Endothelial cell (in vitro differentiated cells): ENCODE results near the gene HECTD1. TPM values are rescaled to one million over a fixed set of nuclear protein-coding genes. Genes with fewer than 3 reads are reported as not detected.

ENCODE experiments used
- DNase-seq: peaks from one replicate; pipeline ENCODE4 v3.0.0; 2021; ENCODE audit warnings: low spot score
- H3K27ac Mint-ChIP-seq: one replicate; pipeline ENCODE4 v1.8.0; 2021; ENCODE audit warnings: mixed read lengths, inconsistent platforms; ENCODE audit not compliant: unreplicated experiment
- H3K27me3 Mint-ChIP-seq: one replicate; pipeline ENCODE4 v1.8.0; 2021; ENCODE audit warnings: mild to moderate bottlenecking, moderate library complexity, mixed read lengths, inconsistent platforms; ENCODE audit not compliant: unreplicated experiment
- H3K36me3 Mint-ChIP-seq: one replicate; pipeline ENCODE4 v1.8.0; 2021; ENCODE audit warnings: mild to moderate bottlenecking, low read depth, mixed read lengths, inconsistent platforms; ENCODE audit not compliant: unreplicated experiment
- H3K4me1 Mint-ChIP-seq: one replicate; pipeline ENCODE4 v1.8.0; 2021; ENCODE audit warnings: mild to moderate bottlenecking, mixed read lengths, inconsistent platforms; ENCODE audit not compliant: unreplicated experiment
- H3K4me3 Mint-ChIP-seq: one replicate; pipeline ENCODE4 v1.8.0; 2021; ENCODE audit warnings: mild to moderate bottlenecking, mixed read lengths, inconsistent platforms; ENCODE audit not compliant: unreplicated experiment
- H3K9me3 Mint-ChIP-seq: one replicate; pipeline ENCODE4 v1.8.0; 2021; ENCODE audit warnings: mixed read lengths, inconsistent platforms; ENCODE audit not compliant: unreplicated experiment
- total RNA-seq: library from RNA; stranded (reverse); fragmentation: NEBNext Ultra II Directional; extraction: Animal tissue kit (Norgen Biotek cat#: 25700); gene quantifications from one replicate; pipeline ENCODE4 v1.2.1, GENCODE V29; 2021; ENCODE audit not compliant: unreplicated experiment
- TF ChIP-seq, protein P1 (sequence below): fragments of 200-600 bp; sonication (generic); IDR thresholded peaks from one replicate; pipeline ENCODE4 v1.5.0; 2021; ENCODE audit warnings: antibody characterized with exemption; ENCODE audit not compliant: unreplicated experiment

HECTD1 gene
- total RNA-seq, 1 donor from 2014 or later, result 222 TPM

- Mint-ChIP-seq H3K27ac (no peak overlapping the region), H3K36me3 (no peaks in the 10 kb centered on the region), H3K27me3 (peaks cover 2% of the 10 kb centered on the region), H3K9me3 (no peaks in the 10 kb centered on the region), H3K4me3 (no peak overlapping the region), H3K4me1 (no peaks in the 10 kb centered on the region)
- DNase-seq, result no peak
- TF ChIP-seq, protein P1, sequence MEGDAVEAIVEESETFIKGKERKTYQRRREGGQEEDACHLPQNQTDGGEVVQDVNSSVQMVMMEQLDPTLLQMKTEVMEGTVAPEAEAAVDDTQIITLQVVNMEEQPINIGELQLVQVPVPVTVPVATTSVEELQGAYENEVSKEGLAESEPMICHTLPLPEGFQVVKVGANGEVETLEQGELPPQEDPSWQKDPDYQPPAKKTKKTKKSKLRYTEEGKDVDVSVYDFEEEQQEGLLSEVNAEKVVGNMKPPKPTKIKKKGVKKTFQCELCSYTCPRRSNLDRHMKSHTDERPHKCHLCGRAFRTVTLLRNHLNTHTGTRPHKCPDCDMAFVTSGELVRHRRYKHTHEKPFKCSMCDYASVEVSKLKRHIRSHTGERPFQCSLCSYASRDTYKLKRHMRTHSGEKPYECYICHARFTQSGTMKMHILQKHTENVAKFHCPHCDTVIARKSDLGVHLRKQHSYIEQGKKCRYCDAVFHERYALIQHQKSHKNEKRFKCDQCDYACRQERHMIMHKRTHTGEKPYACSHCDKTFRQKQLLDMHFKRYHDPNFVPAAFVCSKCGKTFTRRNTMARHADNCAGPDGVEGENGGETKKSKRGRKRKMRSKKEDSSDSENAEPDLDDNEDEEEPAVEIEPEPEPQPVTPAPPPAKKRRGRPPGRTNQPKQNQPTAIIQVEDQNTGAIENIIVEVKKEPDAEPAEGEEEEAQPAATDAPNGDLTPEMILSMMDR, result no peak
These were observed 15.7 kb upstream of the HECTD1 start for GRCh38 chr14:31223331-31223730.

DNA sequence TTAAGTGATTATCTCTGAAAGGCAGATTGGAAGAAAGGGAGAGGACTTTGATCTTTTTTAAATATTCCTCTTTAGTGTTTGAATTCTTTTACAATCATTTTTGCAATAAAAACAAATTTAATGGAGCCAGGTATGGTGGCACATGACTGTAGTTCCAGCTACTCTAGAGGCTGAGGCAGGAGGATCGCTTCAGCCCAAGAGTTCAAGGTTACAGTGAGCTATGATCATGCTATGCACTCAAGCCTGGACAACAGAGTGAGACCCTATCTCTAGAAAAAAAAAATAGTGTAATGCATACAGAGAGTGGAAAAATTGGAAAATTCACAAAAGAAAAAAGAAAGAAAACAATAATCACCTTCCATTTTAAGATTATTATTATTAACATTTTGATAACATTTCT, 15.2 kb upstream of the HECTD1 start:
- H3K4me1 Mint-ChIP-seq, result no peaks in the 10 kb centered on the region
- DNase-seq, result no peak
- no peak overlapping the region for H3K27ac Mint-ChIP-seq
- TF ChIP-seq, protein P1, result no peak
- no peaks in the 10 kb centered on the region for H3K9me3 Mint-ChIP-seq
- H3K27me3 Mint-ChIP-seq, result peaks cover 4% of the 10 kb centered on the region
- H3K36me3 Mint-ChIP-seq, result no peaks in the 10 kb centered on the region
- H3K4me3 Mint-ChIP-seq, result no peak overlapping the region

- TF ChIP-seq, protein P1, result no peak
- H3K27ac Mint-ChIP-seq, result no peak overlapping the region
- no peak overlapping the region for H3K4me3 Mint-ChIP-seq
- H3K9me3 Mint-ChIP-seq, result no peaks in the 10 kb centered on the region
- H3K4me1 Mint-ChIP-seq, result no peaks in the 10 kb centered on the region
- DNase-seq, result no peak
- H3K27me3 Mint-ChIP-seq, result peaks cover 4% of the 10 kb centered on the region
- H3K36me3 Mint-ChIP-seq, result no peaks in the 10 kb centered on the region
These were observed 13.7 kb upstream of the HECTD1 start for GRCh38 chr14:31221266-31221665.

- Mint-ChIP-seq H3K9me3 (no peaks in the 10 kb centered on the region), H3K27ac (no peak overlapping the region), H3K4me1 (no peaks in the 10 kb centered on the region)
These were observed 11.6 kb upstream of the HECTD1 start for GRCh38 chr14:31219169-31219568.

DNA sequence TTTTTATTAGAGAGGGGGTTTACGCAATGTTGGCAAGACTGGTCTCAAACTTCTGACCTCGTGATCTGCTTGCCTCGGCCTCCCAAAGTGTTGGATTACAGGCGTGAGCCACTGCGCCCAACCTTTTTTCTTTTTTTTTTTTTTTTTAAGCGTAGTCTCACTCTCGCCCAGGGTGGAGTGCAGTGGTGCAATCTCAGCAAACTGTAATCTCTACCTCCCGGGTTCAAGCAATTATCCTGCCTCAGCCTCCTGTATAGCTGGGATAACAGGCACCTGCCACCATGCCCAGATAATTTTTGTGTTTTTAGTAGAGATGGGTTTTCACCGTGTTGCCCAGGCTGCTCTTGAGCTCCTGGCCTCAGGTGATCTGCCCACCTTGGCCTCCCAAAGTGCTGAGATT, 8.8 kb upstream of the HECTD1 start:
- Mint-ChIP-seq H3K9me3 (no peaks in the 10 kb centered on the region), H3K4me3 (no peak overlapping the region), H3K27ac (no peak overlapping the region), H3K4me1 (no peaks in the 10 kb centered on the region), H3K27me3 (peaks cover 1% of the 10 kb centered on the region), H3K36me3 (no peaks in the 10 kb centered on the region)
- TF ChIP-seq, protein P1, result no peak
- no peak for DNase-seq

More at GRCh38 chr14:31219169-31219568, 11.6 kb upstream of the HECTD1 start:
- Mint-ChIP-seq H3K36me3 (no peaks in the 10 kb centered on the region), H3K27me3 (peaks cover 4% of the 10 kb centered on the region), H3K4me3 (no peak overlapping the region)
- TF ChIP-seq, protein P1, result no peak
- no peak for DNase-seq
